ENCODE data around the gene NXPH2. TPM values are rescaled to one million over a fixed set of nuclear protein-coding genes. Genes with fewer than 3 reads are reported as not detected.

NXPH2 gene
- total and polyA plus RNA-seq, 2 donors (not counting 1 experiment from before 2014, with no cell fraction given): not detected

GRCh38 chr2:138775736-138776135 is 4.5 kb downstream of the NXPH2 start:
- no peaks in the 10 kb centered on the region for H3K36me3 ChIP-seq (ENCODE audit: control insufficient read depth, insufficient read depth, low read length)
- H3K4me2 ChIP-seq (ENCODE audit: extremely low read depth, insufficient read depth, low read length): no peak overlapping the region
- no peak for DNase-seq (ENCODE audit: low read depth in 2 of 2)
- no peaks in the 10 kb centered on the region for H3K4me1 ChIP-seq (ENCODE audit: control insufficient read depth, extremely low read depth, insufficient read depth, low read length)
- no peak overlapping the region for H3K9ac ChIP-seq (ENCODE audit: insufficient read depth, low read length)
- no peak overlapping the region for H3K4me3 ChIP-seq (replicated peaks in 1 of 4; ENCODE audit: control extremely low read depth in 1 of 4, insufficient read depth in 1 of 4, low read depth in 3 of 4, low read length in 4 of 4)
- H3K27ac ChIP-seq (ENCODE audit: insufficient read depth, low read length): no peak overlapping the region
- H3K79me2 ChIP-seq (ENCODE audit: control insufficient read depth, insufficient read depth, low read length): no peaks in the 10 kb centered on the region
- no peaks in the 10 kb centered on the region for H3K9me3 ChIP-seq (ENCODE audit: control insufficient read depth, insufficient read depth, low read depth, low read length)
- no peaks in the 10 kb centered on the region for H4K20me1 ChIP-seq (ENCODE audit: control insufficient read depth, extremely low read depth, insufficient read depth, low read length)
- TF ChIP-seq EZH2 (IDR thresholded peaks at IDR 0.05; ENCODE audit: low read length, missing control alignments) (no peak), CTCF (conservative IDR thresholded peaks at IDR 0.05 in 1 of 2, IDR thresholded peaks at IDR 0.05 in 1 of 2; ENCODE audit: low read depth in 1 of 2, low read length in 2 of 2) (no peak)
- no peak overlapping the region for H2AFZ ChIP-seq (ENCODE audit: low read length)
- H3K27me3 ChIP-seq (ENCODE audit: control insufficient read depth, insufficient read depth, low read length): peaks cover 15% of the 10 kb centered on the region

- no peak overlapping the region for H3K4me3 ChIP-seq (replicated peaks in 1 of 4; ENCODE audit: control extremely low read depth in 1 of 4, insufficient read depth in 1 of 4, low read depth in 3 of 4, low read length in 4 of 4)
- no peak overlapping the region for H2AFZ ChIP-seq (ENCODE audit: low read length)
- no peaks in the 10 kb centered on the region for H3K4me1 ChIP-seq (ENCODE audit: control insufficient read depth, extremely low read depth, insufficient read depth, low read length)
- no peaks in the 10 kb centered on the region for H3K27me3 ChIP-seq (ENCODE audit: control insufficient read depth, insufficient read depth, low read length)
- H3K4me2 ChIP-seq (ENCODE audit: extremely low read depth, insufficient read depth, low read length): no peak overlapping the region
- no peaks in the 10 kb centered on the region for H3K79me2 ChIP-seq (ENCODE audit: control insufficient read depth, insufficient read depth, low read length)
- no peak overlapping the region for H3K27ac ChIP-seq (ENCODE audit: insufficient read depth, low read length)
- TF ChIP-seq EZH2 (IDR thresholded peaks at IDR 0.05; ENCODE audit: low read length, missing control alignments) (no peak), CTCF (conservative IDR thresholded peaks at IDR 0.05 in 1 of 2, IDR thresholded peaks at IDR 0.05 in 1 of 2; ENCODE audit: low read depth in 1 of 2, low read length in 2 of 2) (no peak)
- DNase-seq (ENCODE audit: low read depth in 2 of 2): no peak
- no peaks in the 10 kb centered on the region for H3K9me3 ChIP-seq (ENCODE audit: control insufficient read depth, insufficient read depth, low read depth, low read length)
- H3K36me3 ChIP-seq (ENCODE audit: control insufficient read depth, insufficient read depth, low read length): no peaks in the 10 kb centered on the region
- no peaks in the 10 kb centered on the region for H4K20me1 ChIP-seq (ENCODE audit: control insufficient read depth, extremely low read depth, insufficient read depth, low read length)
- no peak overlapping the region for H3K9ac ChIP-seq (ENCODE audit: insufficient read depth, low read length)
Measured at GRCh38 chr2:138771534-138771933, 8.7 kb downstream of the NXPH2 start.

GRCh38 chr2:138767101-138767500 is 13.1 kb downstream of the NXPH2 start:
- peaks cover 2% of the 10 kb centered on the region for H4K20me1 ChIP-seq (ENCODE audit: control insufficient read depth, extremely low read depth, insufficient read depth, low read length)
- H3K27me3 ChIP-seq (ENCODE audit: control insufficient read depth, insufficient read depth, low read length): peaks cover 3% of the 10 kb centered on the region
- no peaks in the 10 kb centered on the region for H3K36me3 ChIP-seq (ENCODE audit: control insufficient read depth, insufficient read depth, low read length)
- H3K4me2 ChIP-seq (ENCODE audit: extremely low read depth, insufficient read depth, low read length): no peak overlapping the region
- no peaks in the 10 kb centered on the region for H3K79me2 ChIP-seq (ENCODE audit: control insufficient read depth, insufficient read depth, low read length)
- no peak for DNase-seq (ENCODE audit: low read depth in 2 of 2)
- no peaks in the 10 kb centered on the region for H3K9me3 ChIP-seq (ENCODE audit: control insufficient read depth, insufficient read depth, low read depth, low read length)
- no peak overlapping the region for H2AFZ ChIP-seq (ENCODE audit: low read length)
- no peaks in the 10 kb centered on the region for H3K4me1 ChIP-seq (ENCODE audit: control insufficient read depth, extremely low read depth, insufficient read depth, low read length)
- no peak overlapping the region for H3K9ac ChIP-seq (ENCODE audit: insufficient read depth, low read length)
- no peak overlapping the region for H3K4me3 ChIP-seq (replicated peaks in 1 of 4; ENCODE audit: control extremely low read depth in 1 of 4, insufficient read depth in 1 of 4, low read depth in 3 of 4, low read length in 4 of 4)
- no peak overlapping the region for H3K27ac ChIP-seq (ENCODE audit: insufficient read depth, low read length)
- TF ChIP-seq CTCF (conservative IDR thresholded peaks at IDR 0.05 in 1 of 2, IDR thresholded peaks at IDR 0.05 in 1 of 2; ENCODE audit: low read depth in 1 of 2, low read length in 2 of 2) (no peak), EZH2 (IDR thresholded peaks at IDR 0.05; ENCODE audit: low read length, missing control alignments) (no peak)

All from fibroblast of lung (primary cell).